Muscle layer of colon (tissue), 2 donors: ENCODE measurements around the gene SRF.
A peak's percentile ranks its signal among the peaks of the same experiment; 100 is the strongest.

Experiments used
- H3K27ac ChIP-seq: one replicate; pipeline ENCODE4 v1.7.0; 2013; ENCODE audit warnings: low read depth, mild to moderate bottlenecking, low read length, moderate library complexity
- H3K27me3 ChIP-seq, 2 donors: one replicate each; pipeline ENCODE4 v1.7.0; 2013; ENCODE audit warnings: low read length in 2 of 2, mild to moderate bottlenecking in 2 of 2; ENCODE audit not compliant: insufficient read depth in 2 of 2, control insufficient read depth in 1 of 2
- H3K36me3 ChIP-seq: one replicate; pipeline ENCODE4 v1.7.0; 2013; ENCODE audit warnings: mild to moderate bottlenecking, low read length; ENCODE audit not compliant: insufficient read depth
- H3K4me1 ChIP-seq: one replicate; pipeline ENCODE4 v1.7.0; 2013; ENCODE audit warnings: mild to moderate bottlenecking, low read length; ENCODE audit not compliant: insufficient read depth
- H3K4me3 ChIP-seq, 2 donors: one replicate each; pipeline ENCODE4 v1.7.0; 2013; ENCODE audit warnings: low read length in 2 of 2, low read depth in 1 of 2, mild to moderate bottlenecking in 1 of 2, moderate library complexity in 1 of 2
- H3K9ac ChIP-seq: one replicate; pipeline ENCODE4 v1.7.0; 2013; ENCODE audit warnings: low read length
- H3K9me3 ChIP-seq: one replicate; pipeline ENCODE4 v1.7.0; 2013; ENCODE audit warnings: mild to moderate bottlenecking, low read length
- donor health status: abdominal sarcoma.
- donor health status: Adenocarcinoma of cecum.

The SRF gene

GRCh38 chr6:43178150-43178549 lies 7.1 kb downstream of the SRF start:
- Histone ChIP-seq H3K36me3 (peaks cover 59% of the 10 kb centered on the region), H3K27me3 (no peaks in the 10 kb centered on the region), H3K9ac (no peak overlapping the region), H3K4me3 (no peak overlapping the region), H3K27ac (no peak overlapping the region), H3K9me3 (no peaks in the 10 kb centered on the region), H3K4me1 (peaks cover 44% of the 10 kb centered on the region)

GRCh38 chr6:43178951-43179830 lies 8.1 kb downstream of the SRF start:
- Histone ChIP-seq H3K36me3 (peaks cover 58% of the 10 kb centered on the region), H3K27me3 (no peaks in the 10 kb centered on the region), H3K27ac (peak overlapping the region; percentile 31), H3K9me3 (no peaks in the 10 kb centered on the region), H3K9ac (no peak overlapping the region), H3K4me1 (peaks cover 40% of the 10 kb centered on the region), H3K4me3 (no peak overlapping the region)

GRCh38 chr6:43180058-43180457 lies 9.0 kb downstream of the SRF start:
- H3K36me3 ChIP-seq = peaks cover 58% of the 10 kb centered on the region
- no peaks in the 10 kb centered on the region for H3K27me3 ChIP-seq
- H3K27ac ChIP-seq = no peak overlapping the region
- H3K4me1 ChIP-seq = peaks cover 33% of the 10 kb centered on the region
- no peaks in the 10 kb centered on the region for H3K9me3 ChIP-seq
- H3K4me3 ChIP-seq = no peak overlapping the region
- no peak overlapping the region for H3K9ac ChIP-seq

- no peak overlapping the region for H3K4me3 ChIP-seq
- H3K36me3 ChIP-seq = peaks cover 58% of the 10 kb centered on the region
- no peaks in the 10 kb centered on the region for H3K9me3 ChIP-seq
- H3K9ac ChIP-seq = no peak overlapping the region
- H3K27me3 ChIP-seq = no peaks in the 10 kb centered on the region
- H3K4me1 ChIP-seq = peaks cover 24% of the 10 kb centered on the region
- no peak overlapping the region for H3K27ac ChIP-seq
Measured at GRCh38 chr6:43180985-43181384, 9.9 kb downstream of the SRF start.

GRCh38 chr6:43181621-43181941 lies 10.5 kb downstream of the SRF start:
- Histone ChIP-seq H3K27ac (peak overlapping the region; percentile 73), H3K9me3 (no peaks in the 10 kb centered on the region), H3K27me3 (no peaks in the 10 kb centered on the region), H3K9ac (peak overlapping the region; percentile 17), H3K4me1 (peaks cover 18% of the 10 kb centered on the region), H3K36me3 (peaks cover 58% of the 10 kb centered on the region), H3K4me3 (peak overlapping the region; percentile 52 to 83)

GRCh38 chr6:43181942-43182860 lies 11.1 kb downstream of the SRF start, which contains the start of gene CUL9:
CUL9 (plus strand) TSS chr6:43182196; CDS start chr6:43184311, 2,115 bp downstream.
- H3K4me3 ChIP-seq = peak within 1 kb of the TSS; percentile 52 to 83
- H3K27ac ChIP-seq = peak within 1 kb of the TSS; percentile 73
- peaks cover 18% of the 10 kb centered on the region for H3K4me1 ChIP-seq
- no peaks in the 10 kb centered on the region for H3K9me3 ChIP-seq
- H3K9ac ChIP-seq = peak within 1 kb of the TSS; percentile 45
- peaks cover 58% of the 10 kb centered on the region for H3K36me3 ChIP-seq
- no peaks in the 10 kb centered on the region for H3K27me3 ChIP-seq

- Histone ChIP-seq H3K36me3 (peaks cover 61% of the 10 kb centered on the region), H3K4me1 (peaks cover 18% of the 10 kb centered on the region), H3K9me3 (no peaks in the 10 kb centered on the region), H3K27me3 (no peaks in the 10 kb centered on the region), H3K4me3 (no peak overlapping the region), H3K27ac (no peak overlapping the region), H3K9ac (no peak overlapping the region)
Measured at GRCh38 chr6:43183441-43183840, 12.4 kb downstream of the SRF start.

- Histone ChIP-seq H3K36me3 (peaks cover 57% of the 10 kb centered on the region), H3K4me1 (peaks cover 18% of the 10 kb centered on the region), H3K9me3 (no peaks in the 10 kb centered on the region), H3K27me3 (no peaks in the 10 kb centered on the region), H3K9ac (no peak overlapping the region), H3K4me3 (no peak overlapping the region), H3K27ac (no peak overlapping the region)
Measured at GRCh38 chr6:43184268-43184985, 13.4 kb downstream of the SRF start.

GRCh38 chr6:43185391-43185985 lies 14.4 kb downstream of the SRF start:
- no peak overlapping the region for H3K27ac ChIP-seq
- H3K36me3 ChIP-seq = peaks cover 51% of the 10 kb centered on the region
- H3K9me3 ChIP-seq = no peaks in the 10 kb centered on the region
- no peak overlapping the region for H3K9ac ChIP-seq
- H3K27me3 ChIP-seq = no peaks in the 10 kb centered on the region
- no peak overlapping the region for H3K4me3 ChIP-seq
- peaks cover 18% of the 10 kb centered on the region for H3K4me1 ChIP-seq

- H3K9ac ChIP-seq = no peak overlapping the region
- H3K36me3 ChIP-seq = peaks cover 46% of the 10 kb centered on the region
Measured at GRCh38 chr6:43186019-43186418, 14.9 kb downstream of the SRF start.

GRCh38 chr6:43186706-43187105 lies 15.6 kb downstream of the SRF start:
- Histone ChIP-seq H3K9ac (no peak overlapping the region), H3K4me3 (no peak overlapping the region), H3K27ac (no peak overlapping the region), H3K9me3 (no peaks in the 10 kb centered on the region), H3K27me3 (no peaks in the 10 kb centered on the region), H3K4me1 (peaks cover 14% of the 10 kb centered on the region), H3K36me3 (peaks cover 45% of the 10 kb centered on the region)

More at GRCh38 chr6:43186019-43186418, 14.9 kb downstream of the SRF start:
- H3K4me3 ChIP-seq = no peak overlapping the region
- no peaks in the 10 kb centered on the region for H3K9me3 ChIP-seq
- H3K27ac ChIP-seq = no peak overlapping the region
- H3K27me3 ChIP-seq = no peaks in the 10 kb centered on the region
- H3K4me1 ChIP-seq = peaks cover 18% of the 10 kb centered on the region
